Measurements from ENCODE around the gene JUP. TPM values are rescaled to one million over a fixed set of nuclear protein-coding genes. Genes with fewer than 3 reads are reported as not detected.

The JUP gene
- total RNA-seq, 2 donors from 2014 or later = 146 to 266 TPM

DNA sequence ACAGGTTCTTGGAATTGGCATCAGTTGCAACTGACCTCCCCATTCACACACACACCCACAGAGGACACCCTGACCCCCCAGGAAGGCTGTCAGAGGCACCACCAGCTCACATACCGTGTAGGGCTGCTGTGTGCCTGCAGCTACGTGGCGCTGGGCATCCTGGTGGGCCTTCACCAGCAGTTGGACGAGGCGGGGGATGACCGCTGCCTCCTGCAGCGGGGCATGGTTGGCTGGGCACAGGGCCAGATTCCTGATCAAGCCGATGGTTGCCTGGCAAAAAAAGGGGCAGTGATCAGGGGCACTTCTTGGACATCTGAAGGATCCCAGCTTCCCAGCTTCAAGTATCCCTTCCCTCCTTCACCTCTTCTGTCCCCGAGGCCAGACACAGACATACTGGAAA is 27.9 kb downstream of the JUP start:
- H3K27me3 ChIP-seq (replicated peaks; ENCODE audit: insufficient read depth) = no peaks in the 10 kb centered on the region
- H3K4me3 ChIP-seq = no peak overlapping the region
- 71% methylated on average over 9 of the region's 9 CpGs for WGBS
- H3K4me1 ChIP-seq (replicated peaks) = no peaks in the 10 kb centered on the region
- DNase-seq (ENCODE audit: low spot score) = no peak
- H3K27ac ChIP-seq = no peak overlapping the region
- intact Hi-C loops (cut with DNase I) = no loop called here
- no peaks in the 10 kb centered on the region for H3K9me3 ChIP-seq
- TF ChIP-seq, protein P1, sequence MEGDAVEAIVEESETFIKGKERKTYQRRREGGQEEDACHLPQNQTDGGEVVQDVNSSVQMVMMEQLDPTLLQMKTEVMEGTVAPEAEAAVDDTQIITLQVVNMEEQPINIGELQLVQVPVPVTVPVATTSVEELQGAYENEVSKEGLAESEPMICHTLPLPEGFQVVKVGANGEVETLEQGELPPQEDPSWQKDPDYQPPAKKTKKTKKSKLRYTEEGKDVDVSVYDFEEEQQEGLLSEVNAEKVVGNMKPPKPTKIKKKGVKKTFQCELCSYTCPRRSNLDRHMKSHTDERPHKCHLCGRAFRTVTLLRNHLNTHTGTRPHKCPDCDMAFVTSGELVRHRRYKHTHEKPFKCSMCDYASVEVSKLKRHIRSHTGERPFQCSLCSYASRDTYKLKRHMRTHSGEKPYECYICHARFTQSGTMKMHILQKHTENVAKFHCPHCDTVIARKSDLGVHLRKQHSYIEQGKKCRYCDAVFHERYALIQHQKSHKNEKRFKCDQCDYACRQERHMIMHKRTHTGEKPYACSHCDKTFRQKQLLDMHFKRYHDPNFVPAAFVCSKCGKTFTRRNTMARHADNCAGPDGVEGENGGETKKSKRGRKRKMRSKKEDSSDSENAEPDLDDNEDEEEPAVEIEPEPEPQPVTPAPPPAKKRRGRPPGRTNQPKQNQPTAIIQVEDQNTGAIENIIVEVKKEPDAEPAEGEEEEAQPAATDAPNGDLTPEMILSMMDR (IDR thresholded peaks at IDR 0.05) = no peak
- TF ChIP-seq POLR2A (IDR thresholded peaks at IDR 0.05) (no peak), POLR2AphosphoS5 (IDR thresholded peaks at IDR 0.05) (no peak)
- H3K36me3 ChIP-seq = peaks cover 19 to 26% of the 10 kb centered on the region in 2 donors

DNA sequence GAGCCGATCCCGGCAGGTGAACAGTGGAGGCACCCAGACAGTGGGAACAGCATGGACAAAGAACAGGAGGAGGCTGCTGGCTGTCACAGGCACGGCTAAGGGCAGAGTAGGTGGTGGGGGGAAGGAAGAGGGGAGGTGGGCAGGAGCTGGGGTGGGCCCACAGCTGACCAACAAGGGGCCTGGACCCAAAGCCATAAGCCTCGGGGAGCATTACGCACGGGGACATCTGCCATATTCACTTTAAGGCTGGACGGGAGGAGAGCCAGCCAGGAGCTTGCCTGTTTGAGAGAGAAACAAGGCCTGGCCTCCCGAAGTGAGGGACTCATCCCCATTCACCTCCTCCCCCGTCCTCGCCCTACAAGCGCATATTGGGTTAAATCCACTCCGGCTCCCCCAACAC is 32.4 kb downstream of the JUP start:
- no peak for TF ChIP-seq POLR2A (IDR thresholded peaks at IDR 0.05)
- no peak for TF ChIP-seq POLR2AphosphoS5 (IDR thresholded peaks at IDR 0.05)
- TF ChIP-seq, protein P1 (IDR thresholded peaks at IDR 0.05) = no peak
- Histone ChIP-seq H3K36me3 (peaks cover 0 to 11% of the 10 kb centered on the region in 2 donors), H3K4me3 (no peak overlapping the region), H3K4me1 (replicated peaks) (no peaks in the 10 kb centered on the region), H3K27ac (no peak overlapping the region), H3K27me3 (replicated peaks; ENCODE audit: insufficient read depth) (no peaks in the 10 kb centered on the region), H3K9me3 (no peaks in the 10 kb centered on the region)
- intact Hi-C loops (cut with DNase I) = no loop called here
- DNase-seq (ENCODE audit: low spot score) = no peak
- 73% methylated on average over 11 of the region's 12 CpGs for WGBS

DNA sequence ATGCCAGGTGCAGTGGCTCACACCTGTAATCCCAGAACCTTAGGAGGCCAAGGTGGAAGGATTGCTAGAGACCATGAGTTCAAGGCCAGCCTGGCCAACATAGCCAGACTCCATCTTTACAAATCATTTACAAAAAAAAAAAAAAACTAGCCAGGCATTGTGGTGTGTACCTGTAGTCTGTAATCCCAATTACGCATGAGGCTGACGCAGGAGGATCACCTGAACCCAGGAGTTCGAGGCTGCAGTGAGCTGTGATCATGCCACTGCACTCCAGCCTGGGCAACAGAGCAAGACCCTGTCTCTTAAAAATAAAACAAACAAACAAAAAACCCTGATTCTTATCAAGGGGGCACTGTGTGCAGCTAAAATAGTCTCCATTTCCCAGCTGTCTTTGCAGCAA is 35.2 kb downstream of the JUP start:
- DNase-seq (ENCODE audit: low spot score) = no peak
- no peaks in the 10 kb centered on the region for H3K9me3 ChIP-seq
- H3K4me1 ChIP-seq (replicated peaks) = no peaks in the 10 kb centered on the region
- H3K27ac ChIP-seq = no peak overlapping the region
- intact Hi-C loops (cut with DNase I) = no loop called here
- no peak for TF ChIP-seq POLR2A (IDR thresholded peaks at IDR 0.05)
- TF ChIP-seq POLR2AphosphoS5 (IDR thresholded peaks at IDR 0.05) = no peak
- TF ChIP-seq, protein P1 (IDR thresholded peaks at IDR 0.05) = no peak
- peaks cover 0 to 11% of the 10 kb centered on the region in 2 donors for H3K36me3 ChIP-seq
- 52% methylated on average over 3 of the region's 3 CpGs for WGBS
- H3K27me3 ChIP-seq (replicated peaks; ENCODE audit: insufficient read depth) = no peaks in the 10 kb centered on the region
- H3K4me3 ChIP-seq = no peak overlapping the region

DNA sequence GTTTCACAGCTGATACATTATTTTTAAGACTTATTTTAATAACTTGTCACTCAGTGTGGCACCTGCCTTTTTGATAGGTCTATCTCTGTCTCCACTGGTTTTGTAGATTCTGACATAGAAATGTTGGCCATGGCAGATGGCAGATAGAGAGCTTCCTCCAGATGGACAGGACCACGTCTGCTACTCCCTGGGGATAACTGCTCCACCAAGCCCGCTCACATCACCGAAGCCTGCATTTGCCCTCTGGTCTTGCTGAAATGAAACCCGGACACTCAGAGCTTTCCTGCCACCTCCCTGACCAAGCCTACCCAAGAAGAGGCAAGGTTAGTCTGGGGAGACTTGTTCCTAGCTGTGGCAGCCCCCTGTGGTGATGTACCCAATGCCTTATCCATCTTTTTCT is 35.6 kb downstream of the JUP start:
- no peak for DNase-seq (ENCODE audit: low spot score)
- Histone ChIP-seq H3K9me3 (no peaks in the 10 kb centered on the region), H3K4me1 (replicated peaks) (no peaks in the 10 kb centered on the region), H3K27ac (no peak overlapping the region), H3K27me3 (replicated peaks; ENCODE audit: insufficient read depth) (no peaks in the 10 kb centered on the region), H3K36me3 (peaks cover 0 to 8% of the 10 kb centered on the region in 2 donors), H3K4me3 (no peak overlapping the region)
- TF ChIP-seq POLR2AphosphoS5 (IDR thresholded peaks at IDR 0.05) (no peak), POLR2A (IDR thresholded peaks at IDR 0.05) (no peak)
- TF ChIP-seq, protein P1 (IDR thresholded peaks at IDR 0.05) = no peak
- WGBS = 82% methylated on average over 4 of the region's 4 CpGs
- intact Hi-C loops (cut with DNase I) = no loop called here

DNA sequence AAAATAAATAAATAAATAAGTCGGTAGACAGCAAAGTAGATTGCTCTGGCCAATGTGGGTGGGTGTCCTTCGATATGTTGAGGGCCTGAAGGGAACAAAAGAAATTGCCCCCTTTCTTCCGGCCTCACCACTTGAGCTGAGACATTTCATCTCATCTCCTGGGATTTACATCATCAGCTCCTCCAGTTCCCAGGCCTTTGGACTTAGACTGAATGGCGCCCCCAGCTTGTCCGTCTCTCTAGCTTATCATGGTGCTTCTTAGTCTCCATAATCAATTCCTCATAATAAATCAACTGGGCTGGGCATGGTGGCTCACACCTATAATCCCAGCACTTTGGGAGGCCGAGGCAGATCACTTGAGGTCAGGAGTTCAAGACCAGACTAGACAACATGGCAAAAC is 38.2 kb downstream of the JUP start:
- no peak overlapping the region for H3K27ac ChIP-seq
- WGBS = 92% methylated on average over 6 of the region's 6 CpGs
- intact Hi-C loops (cut with DNase I) = no loop called here

More for the DNA sequence above, 38.2 kb downstream of the JUP start:
- TF ChIP-seq, protein P1 (IDR thresholded peaks at IDR 0.05) = no peak
- TF ChIP-seq POLR2AphosphoS5 (IDR thresholded peaks at IDR 0.05) (no peak), POLR2A (IDR thresholded peaks at IDR 0.05) (no peak)
- H3K9me3 ChIP-seq = no peaks in the 10 kb centered on the region
- DNase-seq (ENCODE audit: low spot score) = no peak
- no peaks in the 10 kb centered on the region for H3K27me3 ChIP-seq (replicated peaks; ENCODE audit: insufficient read depth)
- no peak overlapping the region for H3K4me3 ChIP-seq
- no peaks in the 10 kb centered on the region for H3K4me1 ChIP-seq (replicated peaks)
- H3K36me3 ChIP-seq = no peaks in the 10 kb centered on the region
